GM19023 (cell line): ENCODE data around the gene PSMD6.

Source experiments
- ATAC-seq: cut with Tn5 transposase; IDR thresholded peaks from one replicate; pipeline ENCODE4 v1.9.1; 2021; ENCODE audit warnings: mild to moderate bottlenecking, moderate library complexity; ENCODE audit not compliant: unreplicated experiment

Gene PSMD6

DNA sequence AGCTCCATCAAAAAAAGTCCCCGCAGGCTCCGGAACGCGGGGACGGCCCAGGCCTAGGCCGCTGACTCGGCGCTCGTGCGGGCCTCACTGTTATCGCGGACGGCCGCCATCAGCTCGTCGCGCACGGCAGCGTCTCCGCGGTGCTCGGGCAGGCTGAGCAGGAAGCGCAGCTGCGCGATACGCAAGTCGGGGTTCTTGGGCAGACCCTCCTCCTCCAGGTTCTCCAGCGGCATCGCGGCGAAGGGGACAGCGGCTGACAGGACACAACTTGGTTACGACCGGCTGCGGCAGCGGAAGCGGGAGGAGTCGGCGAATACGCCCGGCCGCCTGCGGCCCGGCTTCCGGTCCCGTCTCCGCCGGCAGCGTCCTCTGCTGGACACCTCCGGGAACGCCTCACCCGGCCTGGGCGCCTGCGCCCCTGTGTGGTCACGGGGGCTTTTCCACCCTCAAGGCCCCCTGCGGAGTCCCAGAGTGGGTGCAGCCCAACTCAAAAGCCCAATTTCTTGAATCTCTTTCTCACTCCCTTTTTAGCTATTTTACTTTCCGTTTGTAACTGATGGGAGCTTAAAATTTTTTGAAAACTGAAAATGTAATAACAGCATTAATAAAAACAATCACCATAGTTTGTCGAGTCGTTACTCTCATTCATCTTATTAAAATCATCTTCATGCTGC is at the start of gene PSMD6:
Gene PSMD6, minus strand, starts transcription at position 308 of the 674 bp plus-strand sequence. Its CDS starts 75 bp downstream, at position 233.
- ATAC-seq, result peak; percentile 98

DNA sequence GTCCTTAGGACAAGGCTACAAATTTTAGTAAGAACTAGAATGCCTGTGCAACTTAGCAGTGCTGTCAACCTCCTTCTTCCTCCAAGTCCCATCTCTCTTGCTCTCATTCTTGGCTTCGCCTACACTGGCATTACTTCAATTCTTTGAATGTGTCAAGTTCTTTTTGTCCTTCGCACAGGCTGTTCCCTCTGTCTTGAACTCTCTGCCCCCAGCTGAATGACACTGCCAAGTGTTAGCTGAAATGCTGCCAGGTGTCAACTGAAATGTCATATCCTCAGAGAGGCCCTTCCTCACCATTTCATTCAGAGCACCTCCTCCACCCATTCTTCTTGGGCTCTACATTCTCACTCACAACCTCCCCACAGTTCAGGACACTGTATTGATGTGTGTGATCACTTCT is 48.8 kb upstream of the PSMD6 start:
- no peak for ATAC-seq

DNA sequence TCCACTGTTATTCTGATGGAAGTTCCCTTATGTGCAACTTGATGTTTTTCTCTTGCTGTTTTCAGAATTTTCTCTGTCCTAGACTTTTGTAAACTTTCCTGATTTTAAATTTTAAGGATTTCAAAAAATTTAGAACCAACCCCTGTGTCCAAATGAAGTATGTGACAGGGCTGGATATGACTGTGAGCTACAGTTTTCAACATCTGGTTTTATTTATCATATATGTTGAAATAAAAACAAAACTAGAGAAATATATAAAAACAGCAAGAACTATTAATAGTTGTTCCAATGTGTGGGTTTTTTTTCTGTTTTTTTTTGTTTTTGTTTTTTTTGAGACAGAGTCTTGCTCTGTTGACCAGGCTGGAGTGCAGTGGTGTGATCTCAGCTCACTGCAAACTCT is 47.4 kb upstream of the PSMD6 start:
- no peak for ATAC-seq

DNA sequence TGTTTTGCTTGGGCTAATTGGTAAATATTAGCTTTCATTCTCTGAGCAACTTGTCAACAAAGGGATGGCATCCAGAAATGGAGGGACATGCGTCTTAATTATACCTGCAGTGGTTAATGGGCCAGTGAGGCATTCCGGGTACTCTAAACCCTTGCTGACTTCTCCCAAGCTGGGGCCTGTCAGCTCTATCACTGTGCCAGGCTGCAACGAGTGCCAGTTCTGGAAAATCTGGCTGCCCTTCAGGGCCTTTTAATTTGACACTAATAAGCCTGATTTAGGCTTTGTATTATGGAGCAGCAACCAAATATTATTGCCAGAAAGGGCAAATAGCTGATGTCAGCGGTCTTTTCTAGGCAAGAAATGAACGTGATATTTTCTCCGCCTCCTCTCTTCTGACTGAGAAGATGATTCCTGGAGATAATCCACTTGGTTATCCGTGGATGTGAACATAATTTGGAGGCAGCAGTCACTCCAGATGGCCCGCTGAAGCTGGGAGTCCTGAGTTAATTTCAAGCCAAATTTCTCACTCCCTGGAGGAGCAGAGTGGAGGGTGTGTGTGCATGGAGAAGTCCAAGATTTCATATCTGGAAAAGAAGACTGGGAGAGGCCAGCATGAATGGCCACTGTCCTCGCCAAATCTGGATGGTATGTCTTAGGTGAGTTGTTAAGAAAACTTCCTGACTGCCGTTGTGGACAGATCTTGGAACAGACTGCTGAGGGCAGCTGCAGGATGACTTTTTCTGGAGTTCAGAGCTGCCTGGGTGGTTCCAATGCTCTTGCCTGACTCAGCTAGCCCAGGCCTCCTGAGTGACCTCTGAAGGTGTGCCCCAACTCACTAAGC is 44.4 kb upstream of the PSMD6 start:
- ATAC-seq, result no peak

DNA sequence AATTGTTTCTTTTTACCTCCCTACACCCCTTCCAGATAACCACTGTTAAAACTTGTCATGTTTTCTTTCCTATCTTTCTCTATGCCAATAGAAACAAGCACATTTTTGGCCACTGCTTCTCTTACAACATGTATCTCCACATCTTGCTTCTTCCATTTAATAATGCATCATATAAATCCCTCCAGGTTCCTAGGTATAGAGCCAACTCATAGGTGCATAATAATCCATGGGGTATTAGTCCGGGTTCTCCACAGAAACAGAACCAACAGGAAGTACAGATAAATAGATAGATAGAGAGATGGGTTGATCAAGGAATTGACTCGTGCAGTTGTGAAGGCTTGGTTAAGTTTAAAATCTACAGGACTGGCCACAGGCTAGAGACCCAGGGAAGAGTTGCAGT is 41.5 kb upstream of the PSMD6 start:
- no peak for ATAC-seq

DNA sequence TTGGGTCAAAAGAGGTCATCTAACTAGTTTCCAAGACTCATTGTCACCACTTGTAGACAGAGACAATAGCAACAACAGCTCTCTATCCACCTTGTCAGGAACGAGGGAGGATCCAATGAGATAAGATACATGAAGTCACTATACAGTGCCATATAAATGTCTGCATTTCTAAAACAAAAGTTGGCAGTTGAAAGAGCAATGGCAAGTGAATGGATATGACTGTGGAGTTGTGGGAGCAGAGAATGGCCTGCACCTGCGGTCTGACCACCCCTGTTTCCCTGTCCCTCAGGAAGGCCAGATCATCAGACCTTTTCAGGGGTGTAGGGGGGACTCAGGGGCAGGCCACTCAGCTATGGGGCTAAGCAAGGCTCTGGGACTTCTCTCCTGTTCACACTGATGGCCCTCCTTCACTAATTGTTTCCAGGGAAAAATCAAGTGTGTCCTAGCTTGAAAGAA is 40.7 kb upstream of the PSMD6 start:
- ATAC-seq, result no peak

DNA sequence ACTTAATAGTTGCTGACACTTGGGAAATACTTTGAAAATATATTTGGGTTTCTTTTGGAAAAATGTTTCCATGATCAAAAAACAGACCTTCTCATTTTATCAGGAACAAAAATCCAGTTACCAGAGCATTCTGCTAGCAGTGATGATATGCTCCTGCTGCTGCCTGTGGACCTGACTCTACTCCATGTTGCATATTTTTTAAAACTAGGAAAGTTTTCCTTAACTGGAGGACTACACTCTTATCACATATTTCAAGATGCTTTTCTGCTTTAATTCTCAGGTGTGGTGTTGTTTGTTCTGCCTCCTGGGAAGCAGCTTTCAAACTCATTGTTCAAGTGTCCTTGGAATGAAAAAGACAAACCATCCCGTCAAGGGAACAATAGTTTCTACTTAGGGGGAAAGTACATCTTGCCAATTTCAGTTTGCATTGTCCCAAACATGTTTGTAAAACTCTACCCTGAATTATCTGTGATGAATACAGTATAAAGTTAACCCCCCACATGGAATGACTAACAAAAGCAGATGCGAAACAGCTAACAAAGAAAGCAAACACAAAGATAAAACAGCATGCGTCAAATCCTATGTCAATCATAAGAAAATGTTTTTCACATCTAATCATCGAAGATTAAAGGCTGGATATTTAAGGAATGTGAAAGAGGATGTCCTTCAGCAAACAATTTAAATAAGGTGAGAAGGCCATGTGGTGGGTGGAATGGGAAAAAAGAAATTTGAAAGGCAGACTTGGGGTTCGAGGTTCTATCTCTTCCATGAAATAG is 40.1 kb upstream of the PSMD6 start:
- no peak for ATAC-seq

DNA sequence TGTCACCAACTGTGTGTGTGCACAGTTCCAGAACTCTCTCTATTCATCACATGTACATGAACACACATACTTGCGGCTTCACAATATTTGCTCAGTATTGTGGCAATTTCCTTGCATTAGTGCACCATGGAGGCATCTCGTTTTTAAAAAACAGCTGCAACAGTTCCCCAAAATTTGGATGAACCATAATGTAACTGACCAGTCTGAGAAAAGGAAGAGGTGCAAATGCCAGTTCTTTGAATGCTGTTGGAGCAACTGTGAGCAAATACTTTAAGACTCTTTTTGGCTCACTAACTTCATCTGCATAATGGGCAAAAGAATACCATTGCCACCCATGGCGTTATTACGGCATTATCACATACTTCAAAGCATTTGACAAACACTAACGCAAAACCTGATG is 38.3 kb upstream of the PSMD6 start:
- ATAC-seq, result no peak

DNA sequence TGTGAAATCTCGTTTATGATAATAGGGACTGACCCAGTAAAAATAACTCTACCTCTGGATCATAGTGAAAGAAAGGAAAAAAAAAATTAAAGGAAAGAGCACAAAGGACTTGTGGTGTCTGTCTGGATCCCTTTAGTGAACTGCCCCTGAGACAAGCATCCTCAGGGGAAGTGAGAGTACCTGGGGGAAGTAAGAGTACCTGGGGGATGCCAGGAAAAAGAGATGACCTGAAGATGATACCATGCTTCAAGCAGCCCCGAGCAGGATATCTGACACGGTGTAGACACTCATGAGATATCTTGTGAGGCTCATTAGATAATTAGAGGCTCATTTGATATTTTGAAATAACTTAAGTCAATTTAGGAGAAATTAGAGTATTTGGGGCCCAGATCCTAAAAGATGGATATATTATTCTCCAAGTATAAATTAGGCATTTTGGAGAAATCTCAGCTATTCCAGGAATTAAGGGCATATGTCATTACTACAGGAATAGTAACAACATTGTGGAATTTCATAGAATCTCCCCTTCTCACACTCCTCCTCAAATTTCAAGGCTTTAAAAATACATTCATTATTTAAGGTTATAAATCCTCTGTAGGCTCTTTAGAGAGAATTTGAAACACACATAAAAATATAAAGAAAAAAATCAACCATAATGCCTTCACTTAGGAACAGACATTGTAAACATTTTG is 36.3 kb upstream of the PSMD6 start:
- ATAC-seq, result no peak

DNA sequence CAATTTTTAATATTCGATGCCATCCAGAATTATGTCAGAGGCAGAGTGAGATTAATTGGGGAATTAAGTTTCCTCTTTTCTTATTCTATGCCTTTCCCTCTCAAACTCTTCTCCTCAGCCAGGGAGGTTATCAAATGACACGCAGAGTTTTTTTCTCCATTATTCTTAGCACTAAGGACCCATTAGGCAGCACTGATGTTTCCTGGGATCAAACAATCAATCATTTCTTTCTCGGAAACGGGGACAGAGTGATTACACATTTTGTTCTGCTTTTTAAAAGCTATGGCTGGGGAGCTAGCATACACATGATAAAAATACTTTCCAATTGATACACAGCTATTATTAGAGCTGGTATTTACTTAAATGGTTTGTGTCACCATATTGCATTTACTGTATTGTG is 35.3 kb upstream of the PSMD6 start:
- ATAC-seq, result no peak

DNA sequence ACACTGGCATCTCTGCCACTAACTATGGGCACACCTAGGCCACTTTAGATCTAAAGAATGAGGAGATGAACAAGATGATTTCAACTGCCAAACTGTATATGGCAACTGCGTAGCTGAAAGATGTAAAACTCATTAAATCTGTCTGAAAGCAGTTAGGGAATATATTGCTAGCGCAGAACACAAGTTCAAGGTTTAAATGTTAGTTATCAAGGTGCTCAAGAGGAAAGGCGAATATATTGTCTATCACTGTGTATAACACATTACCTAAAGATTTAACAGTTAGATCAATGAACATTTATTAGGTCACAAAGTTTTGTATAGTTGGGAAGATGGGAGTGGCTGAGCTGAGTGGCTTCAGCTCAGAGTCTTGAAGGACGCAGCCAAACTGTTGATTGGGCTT is 33.9 kb upstream of the PSMD6 start:
- no peak for ATAC-seq

DNA sequence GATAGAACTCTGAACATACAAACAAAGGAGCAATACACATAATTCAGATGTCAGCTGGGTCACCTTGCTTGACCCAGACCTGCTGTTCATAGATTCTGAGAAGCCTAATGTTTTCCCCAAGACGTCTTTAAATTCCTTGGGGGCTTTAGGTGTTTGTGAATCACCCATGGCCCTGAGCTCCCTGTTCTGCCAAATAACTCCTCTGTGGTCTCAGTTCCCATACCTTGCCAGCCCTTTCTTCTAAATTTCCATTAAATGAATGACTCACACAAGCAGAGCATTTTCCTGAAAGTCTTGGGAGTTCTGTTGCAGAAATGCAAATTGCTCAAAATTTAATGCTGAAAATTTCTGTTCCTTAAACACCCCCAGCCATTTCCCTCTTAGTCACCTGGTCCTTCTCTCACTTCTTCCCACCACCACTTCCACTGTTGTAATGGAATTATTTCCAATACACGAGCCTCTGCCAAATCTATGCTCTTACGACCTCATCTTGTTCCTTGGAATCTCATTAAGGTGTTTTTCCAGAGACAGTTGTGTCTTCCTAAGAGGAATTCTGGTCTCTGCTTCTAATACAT is 33.4 kb upstream of the PSMD6 start:
- no peak for ATAC-seq

DNA sequence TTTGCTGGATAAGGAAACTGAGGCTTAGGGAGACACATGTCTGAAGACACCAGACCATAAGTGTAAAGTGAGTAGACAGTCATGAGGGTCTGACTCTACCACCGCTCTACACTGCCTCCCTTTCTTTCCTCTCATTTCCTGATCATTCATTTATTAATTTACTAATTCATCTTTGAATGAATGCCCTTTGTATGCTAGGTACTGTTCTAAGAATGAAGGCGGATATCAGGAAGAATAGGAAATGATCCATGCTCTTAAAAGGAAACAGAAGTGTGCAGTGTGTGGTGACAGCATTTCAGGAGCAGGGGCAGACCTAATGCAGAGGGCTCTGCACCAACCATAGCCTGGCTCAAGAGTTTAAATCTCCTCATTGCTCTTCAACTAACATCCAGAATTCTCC is 31.8 kb upstream of the PSMD6 start:
- ATAC-seq, result no peak

DNA sequence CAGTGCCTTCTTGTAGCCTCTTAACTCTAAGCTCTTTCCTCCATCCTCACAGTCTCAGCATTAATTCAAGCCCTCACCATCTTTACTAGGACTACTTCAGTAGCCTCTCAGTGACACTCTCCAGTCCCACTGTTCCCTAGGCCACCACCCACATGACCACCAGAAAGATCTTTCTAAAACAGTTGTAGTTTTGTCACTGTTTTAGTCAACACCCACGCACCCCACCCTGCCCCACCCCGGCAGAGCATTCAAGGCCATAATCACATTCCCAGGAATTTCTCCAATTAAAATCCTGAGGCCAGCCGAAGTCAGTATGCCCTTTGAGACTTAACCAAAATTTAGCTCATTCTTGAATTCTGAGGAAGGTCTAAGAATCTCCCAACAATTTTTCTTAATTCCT is 31.2 kb upstream of the PSMD6 start:
- ATAC-seq, result no peak

DNA sequence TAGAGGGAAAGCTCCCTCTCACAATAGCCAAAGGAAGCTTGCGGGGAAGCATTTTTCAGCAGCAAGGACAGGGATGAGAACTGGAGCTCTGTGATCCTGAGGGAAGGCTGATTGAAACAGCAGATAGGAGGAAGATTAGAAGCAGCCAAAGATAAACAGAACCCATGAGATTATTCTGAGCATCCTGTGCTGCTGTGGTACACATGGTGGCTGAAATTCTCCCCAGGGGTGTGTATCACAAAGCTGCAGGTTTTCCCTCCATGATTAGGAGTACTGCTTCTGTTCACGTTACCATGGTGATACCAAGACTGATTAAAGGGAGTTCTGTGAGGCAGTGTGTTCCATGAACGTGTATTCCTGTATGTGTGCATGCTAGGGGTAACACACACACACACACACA is 30.3 kb upstream of the PSMD6 start:
- no peak for ATAC-seq

DNA sequence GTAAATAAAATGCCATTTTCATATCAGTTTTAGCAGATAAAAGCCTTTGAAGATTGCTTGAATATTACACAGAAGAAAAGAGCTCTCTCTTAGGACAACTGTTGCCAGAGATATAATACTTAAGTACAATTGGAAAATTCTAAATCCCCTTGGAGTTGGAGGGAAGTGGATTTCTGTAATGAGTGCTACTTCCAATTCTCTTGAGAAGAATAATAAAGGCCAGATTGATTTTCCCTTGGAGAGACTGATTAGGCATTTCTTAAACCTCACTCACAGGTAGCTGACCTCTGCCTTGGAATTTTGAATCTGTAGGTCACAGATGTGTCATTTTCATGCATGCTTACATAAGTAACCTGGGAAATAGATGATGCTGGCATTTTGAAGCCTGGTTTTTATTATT is 29.8 kb upstream of the PSMD6 start:
- no peak for ATAC-seq

DNA sequence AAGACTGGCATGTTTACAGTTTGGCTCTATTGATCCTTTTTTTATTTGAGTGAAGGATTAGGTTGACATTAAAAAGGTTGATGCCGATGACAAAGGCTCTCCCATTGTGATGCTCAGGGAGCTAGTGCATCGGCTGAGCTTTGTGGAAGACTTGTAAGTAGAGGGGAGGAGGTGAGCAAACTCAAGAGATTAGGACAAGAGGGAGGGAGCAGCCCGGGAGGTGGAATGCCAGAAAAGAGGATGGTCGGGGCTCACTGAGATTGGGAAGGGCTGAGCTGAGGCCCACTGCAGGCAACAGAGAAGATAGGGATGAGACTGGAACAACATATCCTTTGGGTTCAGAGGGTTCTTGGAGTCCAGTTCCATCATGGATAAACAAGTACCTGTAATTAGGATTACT is 26.5 kb upstream of the PSMD6 start:
- no peak for ATAC-seq

DNA sequence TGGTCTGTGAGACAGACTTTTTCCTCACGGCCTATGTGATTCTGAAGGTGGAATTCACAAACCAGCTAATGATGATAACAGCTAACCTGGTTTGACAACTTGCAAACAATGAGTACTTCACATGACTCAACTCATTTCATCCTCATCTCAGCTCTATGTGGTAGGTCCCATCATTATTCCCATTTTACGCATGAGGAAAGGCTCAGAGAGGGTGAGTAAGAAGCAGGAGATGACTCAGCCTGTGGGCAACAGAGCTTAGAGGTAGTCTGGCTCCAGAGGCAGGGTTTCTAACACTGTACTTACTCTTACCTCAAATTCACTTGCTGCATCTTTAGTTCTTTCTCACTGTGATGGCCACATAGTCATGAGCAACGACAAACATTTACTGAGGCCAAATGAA is 25.8 kb upstream of the PSMD6 start:
- no peak for ATAC-seq

DNA sequence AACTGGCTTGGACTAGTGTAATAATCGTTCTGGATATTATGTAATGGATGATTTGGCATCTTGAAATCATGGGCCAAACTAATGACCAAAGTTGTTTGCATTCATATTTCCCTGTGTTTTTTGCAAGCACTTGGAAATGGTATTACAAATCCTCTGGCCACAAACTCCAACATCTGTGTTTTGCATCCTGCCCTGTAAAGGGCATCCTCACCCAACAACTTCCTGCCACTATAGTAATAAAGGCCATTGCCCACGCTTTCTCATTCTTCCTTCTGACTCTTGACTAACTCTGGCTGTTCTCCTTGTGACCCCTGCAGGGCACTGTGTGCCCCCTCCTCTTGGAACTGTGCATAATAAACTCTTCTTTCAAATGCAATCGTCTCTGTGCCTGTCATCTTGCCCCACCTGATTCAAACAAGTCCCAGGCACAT is 25.4 kb upstream of the PSMD6 start:
- no peak for ATAC-seq

DNA sequence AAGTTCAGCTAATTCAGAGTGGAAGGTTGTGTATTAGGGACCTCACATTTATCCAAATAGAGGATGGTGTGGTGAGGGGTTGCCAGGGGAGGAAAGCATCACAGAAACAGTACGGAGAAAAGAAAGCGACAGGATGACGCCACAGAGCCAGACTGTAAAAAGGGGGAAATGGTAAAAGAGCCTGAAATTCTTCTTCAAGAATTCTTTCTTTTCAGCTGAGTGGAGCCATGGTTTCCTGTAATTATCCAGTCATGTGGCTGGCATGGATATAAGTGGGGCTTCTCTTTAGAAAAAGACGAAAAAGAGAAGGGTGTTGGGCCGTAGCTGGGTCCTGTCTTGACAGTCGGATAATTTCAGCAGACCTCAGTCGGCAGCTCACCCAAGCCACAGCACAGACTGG is 24.5 kb upstream of the PSMD6 start:
- ATAC-seq, result no peak
